Epithelial cell of umbilical artery (primary cell): ENCODE measurements around the gene AP3D1. TPM values are rescaled to one million over a fixed set of nuclear protein-coding genes. Genes with fewer than 3 reads are reported as not detected.

Source experiments
- total RNA-seq: library from RNA; depleted of rRNA; stranded (reverse); fragments of >200 nt; gene quantifications from 2 replicates; pipeline ENCODE4 v1.2.3, GENCODE V29; 2014

The AP3D1 gene
- total RNA-seq = 67.9 and 86.1 TPM in 2 replicates

DNA sequence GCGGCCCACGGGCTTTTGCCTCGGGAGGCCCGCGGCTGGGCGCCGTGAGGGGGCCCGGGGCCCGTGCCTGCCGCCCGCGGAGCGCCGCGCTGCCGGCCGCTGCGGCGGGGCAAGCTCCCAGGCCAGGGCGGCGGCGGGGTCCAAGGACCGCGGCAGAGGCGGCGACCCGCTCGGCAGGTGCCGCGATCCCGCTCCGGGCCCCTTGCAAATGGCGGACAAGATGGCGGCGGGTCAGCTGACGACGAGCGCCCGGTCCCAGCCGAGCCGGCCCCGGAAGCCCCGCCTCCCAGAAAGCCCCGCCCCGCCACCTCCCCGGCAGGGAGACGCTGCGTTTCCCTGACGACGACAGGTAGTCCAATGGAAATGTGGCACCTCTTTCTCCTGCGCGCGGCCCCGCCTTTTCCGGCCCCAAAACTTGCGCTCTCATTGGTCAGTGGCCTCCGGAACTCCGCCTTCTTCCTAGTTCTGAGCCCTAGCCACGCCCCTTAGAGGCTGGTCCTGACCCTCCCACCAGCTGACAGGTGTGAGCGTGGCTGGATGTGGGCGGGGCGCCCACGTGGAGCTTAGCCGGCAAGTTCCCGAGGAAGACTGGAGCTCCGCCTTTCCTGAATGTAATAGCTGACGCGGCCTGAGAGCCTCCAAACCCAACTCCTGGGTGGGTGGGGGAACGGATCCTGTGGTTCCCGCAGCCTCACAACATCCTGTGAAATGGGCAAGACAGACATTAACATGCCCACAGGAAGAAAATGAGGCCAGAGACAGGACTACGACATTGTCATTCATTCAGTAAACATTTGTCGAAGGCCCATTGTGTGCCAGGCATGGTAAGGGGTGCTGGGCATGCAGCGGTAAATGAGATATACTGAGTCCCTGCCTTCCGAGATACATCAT lies at the start of gene AP3D1:
AP3D1 (minus strand) TSS at position 228 of the 891 bp plus-strand sequence. CDS start 232 bp downstream, outside the sequence.

DNA sequence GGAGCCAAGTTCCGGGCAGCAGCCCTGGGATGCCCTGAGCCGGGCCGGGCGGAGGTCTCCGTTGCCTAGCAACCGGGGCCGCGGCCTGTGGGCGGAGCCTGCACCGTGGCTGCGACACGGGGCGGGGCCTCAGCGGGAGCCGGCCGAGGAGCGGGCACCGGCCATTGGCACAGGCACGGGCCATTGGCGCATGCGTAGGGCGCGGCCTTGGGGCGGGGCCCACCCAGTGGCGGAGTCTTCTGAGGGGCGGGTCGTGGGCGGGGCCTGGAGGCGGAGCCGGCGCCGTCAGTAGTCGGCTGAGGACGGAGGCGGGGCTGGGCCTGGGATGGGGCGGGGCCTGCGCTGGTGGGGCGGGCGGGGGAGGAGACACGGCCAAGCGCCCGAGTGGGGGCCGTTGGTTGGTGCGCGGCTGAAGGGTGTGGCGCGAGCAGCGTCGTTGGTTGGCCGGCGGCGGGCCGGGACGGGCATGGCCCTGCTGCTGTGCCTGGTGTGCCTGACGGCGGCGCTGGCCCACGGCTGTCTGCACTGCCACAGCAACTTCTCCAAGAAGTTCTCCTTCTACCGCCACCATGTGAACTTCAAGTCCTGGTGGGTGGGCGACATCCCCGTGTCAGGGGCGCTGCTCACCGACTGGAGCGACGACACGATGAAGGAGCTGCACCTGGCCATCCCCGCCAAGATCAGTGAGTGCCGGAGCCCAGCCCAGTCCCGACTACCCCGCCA lies 54.7 kb downstream of the AP3D1 start, which contains the start of gene IZUMO4:
IZUMO4 (plus strand) TSS at position 436 of the 723 bp plus-strand sequence; CDS start at position 467, 31 bp downstream.

DNA sequence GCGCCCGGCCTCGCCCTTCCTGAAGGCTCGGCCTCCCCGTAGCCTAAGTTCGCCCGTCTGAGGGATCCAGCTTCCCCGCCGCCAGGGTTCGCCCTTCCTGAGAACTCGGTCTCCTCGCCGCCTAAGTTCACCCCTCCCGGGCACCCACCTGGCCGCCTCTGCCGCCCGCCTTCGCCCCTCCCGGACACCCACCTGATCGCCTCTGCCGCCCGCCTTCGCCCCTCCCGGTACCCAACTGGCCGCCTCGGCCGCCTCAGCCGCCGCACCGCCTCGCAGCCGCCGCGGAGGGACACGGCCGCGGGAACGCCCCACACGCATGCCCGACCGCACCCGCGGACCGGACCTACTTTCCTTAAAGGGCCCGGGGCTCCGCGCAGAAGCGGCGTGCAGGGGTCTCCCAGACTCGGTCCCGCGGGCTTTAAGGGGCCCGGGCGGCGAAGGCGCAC lies 55.3 kb downstream of the AP3D1 start, which contains the start of gene MOB3A:
MOB3A (minus strand) TSS at position 293 of the 446 bp plus-strand sequence. CDS start 17,766 bp downstream, outside the sequence.

DNA sequence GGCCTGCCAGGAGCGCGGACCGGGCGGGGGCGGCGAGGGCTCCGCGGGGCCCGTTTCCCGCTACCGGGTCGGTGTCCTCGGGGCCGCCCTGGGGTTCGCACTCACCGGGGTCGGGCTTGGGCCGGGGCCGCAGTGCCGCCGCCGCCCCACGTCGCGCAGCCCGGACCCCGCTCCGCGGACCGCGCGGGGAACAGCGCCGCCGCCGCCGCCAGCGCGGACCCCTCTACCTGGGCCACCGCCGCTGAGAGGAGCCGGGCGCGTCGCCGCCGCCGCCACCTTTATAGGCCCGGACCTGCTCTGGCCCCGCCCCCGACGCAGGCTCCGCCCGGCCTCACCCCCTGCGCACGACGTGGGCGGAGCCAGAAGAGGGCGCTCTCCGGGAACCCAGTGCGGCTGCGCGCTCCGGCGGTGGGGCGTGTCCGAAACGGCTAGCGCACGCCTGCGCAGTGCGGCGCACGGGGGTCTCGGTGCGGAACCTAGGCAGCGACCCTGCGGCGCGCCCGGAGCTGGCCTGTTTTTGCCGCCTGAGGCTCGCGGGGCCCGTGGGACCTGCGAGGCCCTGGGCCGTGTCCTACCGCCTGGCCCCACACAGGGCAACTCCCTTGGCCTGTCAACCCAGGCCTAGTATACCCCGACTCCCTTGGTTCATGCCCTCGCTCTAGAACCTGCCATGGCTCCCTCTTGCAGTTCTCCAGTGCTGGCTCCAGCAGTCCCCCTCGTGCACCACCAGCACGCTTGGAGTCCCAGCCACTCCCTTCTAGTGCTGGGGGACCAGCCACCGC lies 100.2 kb downstream of the AP3D1 start, which contains the start of gene MKNK2:
MKNK2 (minus strand) TSS at position 254 of the 782 bp plus-strand sequence. CDS start 393 bp downstream, outside the sequence.

Other genes starting within 250 kb of the AP3D1 start
- 0.97 and 2.7 TPM in 2 replicates for gene ADAT3, start 246.2 kb downstream of the AP3D1 start, total RNA-seq
- 22.4 and 25.4 TPM in 2 replicates for gene SCAMP4, start 246.2 kb downstream of the AP3D1 start, total RNA-seq
- gene CSNK1G2, start 210.4 kb downstream of the AP3D1 start, total RNA-seq = 54.4 and 62.7 TPM in 2 replicates
- 36.7 and 41.9 TPM in 2 replicates for gene BTBD2, start 135.9 kb downstream of the AP3D1 start, total RNA-seq
- 72.4 and 92.7 TPM in 2 replicates for gene MKNK2, start 100.3 kb downstream of the AP3D1 start, total RNA-seq
- 13.0 and 17.0 TPM in 2 replicates for gene MOB3A, start 55.2 kb downstream of the AP3D1 start, total RNA-seq
- under 0.01 TPM in 1 of 2 replicates, not detected in the other for gene IZUMO4, start 54.7 kb downstream of the AP3D1 start, total RNA-seq
- 4.0 and 4.5 TPM in 2 replicates for gene DOT1L, start 12.4 kb upstream of the AP3D1 start, total RNA-seq
- gene PLEKHJ1, start 84.8 kb upstream of the AP3D1 start, total RNA-seq = 59.8 and 63.5 TPM in 2 replicates
- 24.9 and 39.0 TPM in 2 replicates for gene SF3A2, start 85.3 kb upstream of the AP3D1 start, total RNA-seq
- 0.76 and 0.97 TPM in 2 replicates for gene AMH, start 97.8 kb upstream of the AP3D1 start, total RNA-seq
- gene JSRP1, start 104.9 kb upstream of the AP3D1 start, total RNA-seq = not detected in 2 replicates
- gene PEAK3, start 130.6 kb upstream of the AP3D1 start, total RNA-seq = not detected in 2 replicates
- not detected in 2 replicates for gene LINGO3, start 156.6 kb upstream of the AP3D1 start, total RNA-seq
- 163 and 319 TPM in 2 replicates for gene LSM7, start 177.0 kb upstream of the AP3D1 start, total RNA-seq
- gene SPPL2B, start 177.1 kb upstream of the AP3D1 start, total RNA-seq = 22.7 and 26.3 TPM in 2 replicates
- not detected in 2 replicates for gene TMPRSS9, start 208.7 kb upstream of the AP3D1 start, total RNA-seq